ENCODE data around the gene IFT172. TPM values are rescaled to one million over a fixed set of nuclear protein-coding genes. Genes with fewer than 3 reads are reported as not detected.

The IFT172 gene
- total RNA-seq, 1 donor from 2014 or later, result 12.4 TPM

GRCh38 chr2:27502142-27502541 lies 12.6 kb upstream of the IFT172 start:
- Mint-ChIP-seq H3K4me3 (no peak overlapping the region), H3K9me3 (no peaks in the 10 kb centered on the region), H3K4me1 (no peaks in the 10 kb centered on the region), H3K27ac (no peak overlapping the region), H3K36me3 (ENCODE audit: low read depth) (no peaks in the 10 kb centered on the region), H3K27me3 (peaks cover 30% of the 10 kb centered on the region)
- DNase-seq, result no peak
- intact Hi-C loops (cut with micrococcal nuclease), result no loop called here

GRCh38 chr2:27501042-27501441 lies 11.5 kb upstream of the IFT172 start:
- Mint-ChIP-seq H3K4me1 (no peaks in the 10 kb centered on the region), H3K4me3 (no peak overlapping the region), H3K27ac (no peak overlapping the region), H3K9me3 (no peaks in the 10 kb centered on the region), H3K27me3 (peaks cover 41% of the 10 kb centered on the region), H3K36me3 (ENCODE audit: low read depth) (no peaks in the 10 kb centered on the region)
- no peak for DNase-seq
- intact Hi-C loops (cut with micrococcal nuclease), result no loop called here

- Mint-ChIP-seq H3K27me3 (peaks cover 54% of the 10 kb centered on the region), H3K4me3 (no peak overlapping the region), H3K9me3 (no peaks in the 10 kb centered on the region), H3K27ac (no peak overlapping the region), H3K4me1 (peaks cover 6% of the 10 kb centered on the region), H3K36me3 (ENCODE audit: low read depth) (no peaks in the 10 kb centered on the region)
- intact Hi-C loops (cut with micrococcal nuclease), result loop anchor here (10.0 kb wide), 1 partner anchor 166 kb away; the partner anchor contains the start of genes SLC4A1AP and SUPT7L
- DNase-seq, result no peak
Measured at GRCh38 chr2:27498975-27499374, 9.4 kb upstream of the IFT172 start.

DNA sequence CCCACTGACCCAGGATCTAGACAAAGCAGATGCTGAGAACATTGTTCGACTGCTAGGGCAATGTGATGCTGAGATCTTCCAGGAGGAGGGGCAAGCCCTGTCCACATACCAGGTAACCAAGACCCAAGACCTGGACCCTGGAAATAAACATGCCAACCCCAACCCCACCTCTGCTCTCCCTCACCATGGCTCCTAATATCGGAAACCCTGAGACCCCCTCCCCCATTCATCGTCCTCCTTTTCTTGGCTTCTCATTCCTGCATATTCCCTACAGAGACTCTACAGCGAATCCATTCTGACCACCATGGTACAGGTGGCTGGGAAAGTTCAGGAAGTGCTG lies 7.7 kb upstream of the IFT172 start:
- intact Hi-C loops (cut with micrococcal nuclease), result loop anchor here (10.0 kb wide), 1 partner anchor 168 kb away; the partner anchor contains the start of genes SLC4A1AP and SUPT7L
- H3K36me3 Mint-ChIP-seq (ENCODE audit: low read depth), result no peaks in the 10 kb centered on the region
- no peak for DNase-seq
- peaks cover 62% of the 10 kb centered on the region for H3K27me3 Mint-ChIP-seq
- peaks cover 6% of the 10 kb centered on the region for H3K4me1 Mint-ChIP-seq
- H3K9me3 Mint-ChIP-seq, result no peaks in the 10 kb centered on the region
- H3K27ac Mint-ChIP-seq, result no peak overlapping the region
- H3K4me3 Mint-ChIP-seq, result no peak overlapping the region

GRCh38 chr2:27496357-27497287 lies 7.1 kb upstream of the IFT172 start, which contains the start of gene GCKR:
TSS of gene GCKR (plus strand) at chr2:27496839. CDS start at chr2:27496905, 66 bp downstream.
- no peak within 1 kb of the TSS for H3K27ac Mint-ChIP-seq
- peaks cover 62% of the 10 kb centered on the region for H3K27me3 Mint-ChIP-seq
- H3K9me3 Mint-ChIP-seq, result no peaks in the 10 kb centered on the region
- DNase-seq, result no peak
- intact Hi-C loops (cut with micrococcal nuclease), result loop anchor here (10.0 kb wide), 1 partner anchor 168 kb away; the partner anchor contains the start of genes SLC4A1AP and SUPT7L
- H3K4me3 Mint-ChIP-seq, result peak within 1 kb of the TSS; percentile 81
- H3K4me1 Mint-ChIP-seq, result peaks cover 6% of the 10 kb centered on the region
- H3K36me3 Mint-ChIP-seq (ENCODE audit: low read depth), result no peaks in the 10 kb centered on the region

DNA sequence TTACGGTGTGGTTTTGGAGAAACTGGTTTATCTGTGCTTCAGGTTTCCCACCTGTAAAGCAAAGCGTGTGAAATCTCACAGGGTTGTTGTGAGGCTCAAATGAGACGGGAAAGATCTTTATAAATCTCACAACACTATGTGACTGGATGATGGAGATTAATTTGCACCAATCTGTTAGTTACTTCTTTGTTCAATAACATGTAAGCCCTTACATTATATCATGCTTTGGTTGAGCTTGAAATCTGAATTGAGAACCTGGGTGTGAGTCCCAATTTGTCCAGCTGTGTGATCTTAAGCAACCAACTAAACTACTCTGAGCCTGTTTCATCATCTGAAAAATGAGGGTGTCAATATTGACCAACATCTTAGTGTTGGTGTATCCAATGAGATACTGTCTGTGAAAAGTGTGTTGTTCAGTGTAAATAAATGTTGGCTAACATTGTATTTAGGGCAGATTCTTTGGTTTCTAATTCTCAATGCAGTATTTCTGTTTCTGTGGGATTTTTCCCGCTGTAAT lies 6.4 kb upstream of the IFT172 start:
- intact Hi-C loops (cut with micrococcal nuclease), result loop anchor here (10.0 kb wide), 1 partner anchor 169 kb away; the partner anchor contains the start of genes SLC4A1AP and SUPT7L
- H3K27ac Mint-ChIP-seq, result no peak overlapping the region
- H3K9me3 Mint-ChIP-seq, result no peaks in the 10 kb centered on the region
- no peak for DNase-seq
- H3K36me3 Mint-ChIP-seq (ENCODE audit: low read depth), result no peaks in the 10 kb centered on the region
- peaks cover 7% of the 10 kb centered on the region for H3K4me1 Mint-ChIP-seq
- H3K27me3 Mint-ChIP-seq, result peaks cover 57% of the 10 kb centered on the region
- peak overlapping the region; percentile 81 for H3K4me3 Mint-ChIP-seq

GRCh38 chr2:27494944-27495554 lies 5.5 kb upstream of the IFT172 start, which contains the start of gene FNDC4:
TSS of gene FNDC4 (minus strand) at chr2:27495200. CDS start at chr2:27494679, 521 bp downstream.
- peak within 1 kb of the TSS; percentile 81 for H3K4me3 Mint-ChIP-seq
- peaks cover 56% of the 10 kb centered on the region for H3K27me3 Mint-ChIP-seq

GRCh38 chr2:27494284-27494943 lies 4.9 kb upstream of the IFT172 start:
- H3K27ac Mint-ChIP-seq, result no peak overlapping the region
- peak overlapping the region; percentile 59 for H3K4me3 Mint-ChIP-seq
- H3K4me1 Mint-ChIP-seq, result peaks cover 19% of the 10 kb centered on the region
- intact Hi-C loops (cut with micrococcal nuclease), result loop anchor here (10.0 kb wide), 1 partner anchor 170 kb away; the partner anchor contains the start of genes SLC4A1AP and SUPT7L
- no peaks in the 10 kb centered on the region for H3K9me3 Mint-ChIP-seq
- H3K27me3 Mint-ChIP-seq, result peaks cover 55% of the 10 kb centered on the region
- H3K36me3 Mint-ChIP-seq (ENCODE audit: low read depth), result no peaks in the 10 kb centered on the region
- DNase-seq, result no peak

More at GRCh38 chr2:27494944-27495554, 5.5 kb upstream of the IFT172 start, which contains the start of gene FNDC4:
- no peak within 1 kb of the TSS for H3K27ac Mint-ChIP-seq
- no peaks in the 10 kb centered on the region for H3K36me3 Mint-ChIP-seq (ENCODE audit: low read depth)
- no peaks in the 10 kb centered on the region for H3K9me3 Mint-ChIP-seq
- peaks cover 12% of the 10 kb centered on the region for H3K4me1 Mint-ChIP-seq
- peak; percentile 79 for DNase-seq
- intact Hi-C loops (cut with micrococcal nuclease), result loop anchor here (10.0 kb wide), 1 partner anchor 170 kb away; the partner anchor contains the start of genes SLC4A1AP and SUPT7L

- H3K27ac Mint-ChIP-seq, result no peak overlapping the region
- peaks cover 52% of the 10 kb centered on the region for H3K27me3 Mint-ChIP-seq
- peaks cover 23% of the 10 kb centered on the region for H3K4me1 Mint-ChIP-seq
- peak overlapping the region; percentile 59 for H3K4me3 Mint-ChIP-seq
- H3K9me3 Mint-ChIP-seq, result no peaks in the 10 kb centered on the region
- DNase-seq, result no peak
- intact Hi-C loops (cut with micrococcal nuclease), result loop anchor here (10.0 kb wide), 1 partner anchor 171 kb away; the partner anchor contains the start of genes SLC4A1AP and SUPT7L
- no peaks in the 10 kb centered on the region for H3K36me3 Mint-ChIP-seq (ENCODE audit: low read depth)
Measured at GRCh38 chr2:27493948-27494283, 4.4 kb upstream of the IFT172 start.

DNA sequence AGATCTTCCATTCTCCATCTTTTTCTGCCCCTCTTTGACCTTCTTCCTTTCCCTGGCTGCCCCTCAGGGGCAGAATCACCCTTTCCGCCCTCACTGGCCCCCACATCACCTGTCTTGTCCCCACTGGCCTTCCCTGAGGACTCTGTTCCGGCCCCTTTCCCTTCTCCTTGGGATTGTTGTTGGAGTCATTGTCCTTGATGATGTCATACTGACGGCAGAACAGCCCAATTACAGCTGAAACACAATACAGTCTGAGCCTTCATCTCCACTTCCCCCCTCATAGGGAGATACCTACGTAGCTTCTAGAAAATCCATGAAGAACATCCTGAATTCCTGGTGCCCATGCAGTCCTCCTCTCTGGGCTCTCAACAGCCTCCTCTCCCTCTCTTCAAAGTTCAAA lies 3.0 kb upstream of the IFT172 start:
- no peaks in the 10 kb centered on the region for H3K36me3 Mint-ChIP-seq (ENCODE audit: low read depth)
- H3K27ac Mint-ChIP-seq, result no peak overlapping the region
- intact Hi-C loops (cut with micrococcal nuclease), result loop anchor here (10.0 kb wide), 1 partner anchor 172 kb away; the partner anchor contains the start of genes SLC4A1AP and SUPT7L
- H3K27me3 Mint-ChIP-seq, result peaks cover 42% of the 10 kb centered on the region
- peaks cover 26% of the 10 kb centered on the region for H3K4me1 Mint-ChIP-seq
- H3K4me3 Mint-ChIP-seq, result no peak overlapping the region
- H3K9me3 Mint-ChIP-seq, result no peaks in the 10 kb centered on the region
- DNase-seq, result no peak

DNA sequence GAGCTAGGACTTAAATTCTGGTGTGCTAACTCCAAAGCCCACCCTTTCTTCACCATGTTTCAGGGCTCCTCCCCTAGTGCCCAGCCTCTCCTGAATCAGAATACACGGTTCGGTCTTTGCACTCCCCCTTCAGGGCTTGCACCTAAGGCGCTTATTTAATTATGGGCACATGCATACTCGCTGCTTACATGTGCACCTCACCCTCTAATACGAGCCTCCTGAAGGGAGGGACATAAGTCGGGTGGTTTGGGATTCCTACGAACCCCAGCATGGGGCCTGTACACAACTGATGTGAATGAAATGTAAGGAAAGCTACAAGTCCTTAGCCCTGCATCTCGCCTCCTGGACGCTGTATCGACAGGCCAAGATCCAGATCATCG lies 435 bp downstream of the IFT172 start:
- H3K4me1 Mint-ChIP-seq, result peaks cover 20% of the 10 kb centered on the region
- intact Hi-C loops (cut with micrococcal nuclease), result loop anchor here (1.0 to 5.0 kb wide), 6 partner anchors 61 to 138 kb away; partner anchors contain the start of genes CCDC121, EIF2B4, GPN1 and GTF3C2
- DNase-seq, result no peak
- H3K36me3 Mint-ChIP-seq (ENCODE audit: low read depth), result no peaks in the 10 kb centered on the region
- peak overlapping the region; percentile 84 for H3K4me3 Mint-ChIP-seq
- peaks cover 13% of the 10 kb centered on the region for H3K27me3 Mint-ChIP-seq
- H3K27ac Mint-ChIP-seq, result peak overlapping the region; percentile 87
- H3K9me3 Mint-ChIP-seq, result no peaks in the 10 kb centered on the region

GRCh38 chr2:27485496-27485895 lies 4.0 kb downstream of the IFT172 start:
- peaks cover 4% of the 10 kb centered on the region for H3K36me3 Mint-ChIP-seq (ENCODE audit: low read depth)
- no peak overlapping the region for H3K4me3 Mint-ChIP-seq
- no peak for DNase-seq
- H3K27me3 Mint-ChIP-seq, result no peaks in the 10 kb centered on the region
- no peaks in the 10 kb centered on the region for H3K9me3 Mint-ChIP-seq
- no peak overlapping the region for H3K27ac Mint-ChIP-seq
- peaks cover 16% of the 10 kb centered on the region for H3K4me1 Mint-ChIP-seq
- intact Hi-C loops (cut with micrococcal nuclease), result loop anchor here (5.0 kb wide), 2 partner anchors 78 to 142 kb away; partner anchors contain the start of genes CCDC121, GPN1 and PPM1G

DNA sequence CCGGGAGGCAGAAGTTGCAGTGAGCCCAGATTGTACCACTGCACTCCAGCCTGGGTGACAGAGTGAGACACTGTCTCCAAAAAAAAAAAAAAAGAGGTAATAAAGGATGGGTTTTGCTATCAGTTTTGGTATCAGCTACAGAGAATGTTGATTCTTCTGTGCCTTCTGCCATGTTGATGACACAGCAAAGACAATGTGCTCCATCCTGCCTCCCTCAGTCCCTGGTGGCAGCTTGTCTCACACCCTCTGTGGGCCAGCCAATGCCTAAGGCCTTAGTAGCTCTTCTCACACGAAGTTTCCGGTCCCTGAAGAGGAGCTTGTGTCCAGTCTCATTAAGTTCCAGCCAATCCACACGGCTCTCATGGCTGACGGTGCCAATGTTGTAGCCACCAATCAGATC lies 17.6 kb downstream of the IFT172 start:
- H3K4me3 Mint-ChIP-seq, result no peak overlapping the region
- H3K27ac Mint-ChIP-seq, result no peak overlapping the region
- no peaks in the 10 kb centered on the region for H3K4me1 Mint-ChIP-seq
- no peak for DNase-seq
- H3K36me3 Mint-ChIP-seq (ENCODE audit: low read depth), result peaks cover 5% of the 10 kb centered on the region
- intact Hi-C loops (cut with micrococcal nuclease), result no loop called here
- no peaks in the 10 kb centered on the region for H3K27me3 Mint-ChIP-seq
- no peaks in the 10 kb centered on the region for H3K9me3 Mint-ChIP-seq
